Transverse colon (tissue), 4 donors: Measurements from ENCODE around the gene IDUA. TPM values are rescaled to one million over a fixed set of nuclear protein-coding genes. Genes with fewer than 3 reads are reported as not detected.

Experiments used
- DNase-seq: peaks from one replicate; pipeline ENCODE4 v3.0.0-alpha.2; 2019
- H3K27ac ChIP-seq, 4 donors: fragments of 200-600 bp; sonication (generic); 2 replicates each; pipeline ENCODE4 v1.5.1; 2016 to 2018; ENCODE audit warnings: inconsistent platforms in 4 of 4
- H3K27me3 ChIP-seq: fragments of 200-600 bp; sonication (generic); 2 replicates; pipeline ENCODE4 v1.5.1; 2017; ENCODE audit warnings: inconsistent platforms
- H3K36me3 ChIP-seq, 4 donors: fragments of 200-600 bp; sonication (generic); 2 replicates each; pipeline ENCODE4 v1.5.1; 2017 to 2019; ENCODE audit warnings: inconsistent platforms in 4 of 4
- H3K4me1 ChIP-seq, 4 donors: fragments of 200-600 bp; sonication (generic); 2 replicates each; pipeline ENCODE4 v1.5.1; 2017 to 2020; ENCODE audit warnings: inconsistent platforms in 4 of 4
- H3K4me3 ChIP-seq, 4 donors: fragments of 200-600 bp; sonication (generic); 1 replicate in 1 of 4; 2 replicates in 3 of 4; pipeline versions ENCODE4 v1.5.1 to v1.6.1; 2017 to 2019; ENCODE audit warnings: inconsistent platforms in 4 of 4
- H3K9me3 ChIP-seq, 2 donors: fragments of 200-600 bp; sonication (generic); 2 replicates each; pipeline ENCODE4 v1.5.1; 2017 to 2019; ENCODE audit warnings: inconsistent platforms in 2 of 2
- CTCF ChIP-seq, 5 experiments: fragments of 200-600 bp in 3 of 5; fragments of 450-650 bp in 2 of 5; sonication (generic) in 3 of 5; IDR thresholded peaks; 1 replicate in 2 of 5; 2 replicates in 3 of 5; pipeline ENCODE4 v1.5.1; 2016 to 2017; ENCODE audit warnings: antibody characterized with exemption in 5 of 5, inconsistent platforms in 3 of 5, mild to moderate bottlenecking in 2 of 5, moderate library complexity in 1 of 5
- EP300 ChIP-seq: sonication (generic); formaldehyde crosslinking; IDR thresholded peaks from one replicate; pipeline ENCODE4 v1.6.1; 2017; ENCODE audit warnings: antibody characterized with exemption, low read depth
- POLR2A ChIP-seq: fragments of 450-650 bp; IDR thresholded peaks from one replicate; pipeline ENCODE4 v1.6.1; 2016; ENCODE audit warnings: antibody characterized with exemption, mild to moderate bottlenecking, moderate library complexity
- POLR2AphosphoS5 ChIP-seq, 3 donors: sonication (generic); formaldehyde crosslinking; IDR thresholded peaks; one replicate each; pipeline ENCODE4 v1.6.1; 2016; ENCODE audit warnings: antibody characterized with exemption in 3 of 3
- WGBS, 2 donors: methylation state at CpG; one replicate each; pipeline ENCODE4 v1.1.5; 2018; ENCODE audit warnings: low coverage in 1 of 2; 5-methylcytosine and 5-hydroxymethylcytosine counted together
- in situ Hi-C, 4 donors: fragments of 200-750 bp; cut with MboI; loops; one replicate each; pipeline versions ENCODE4 v1.15.0 to v1.15.1; 2017; ENCODE audit warnings: low sequenced_read_pairs in 3 of 4, low pct_ligation_motif_present in 1 of 4, low pct_unique_long_range_greater_than_20kb in 1 of 4
- intact Hi-C: fragments of 100-400 bp; cut with DNase I; formaldehyde crosslinking; loops from one replicate; pipeline ENCODE4 v1.15.1; 2023; ENCODE audit warnings: low total_unique reads
- total RNA-seq, 4 donors: library from RNA; depleted of rRNA; stranded (reverse); fragments of >200 nt; gene quantifications; one replicate each; pipeline ENCODE4 v1.1.0, GENCODE V29; 2016

The IDUA gene
- total RNA-seq, 4 donors from 2014 or later = 25.9 to 78.6 (median 40.4) TPM

GRCh38 chr4:949656-950055 is 37.2 kb upstream of the IDUA start:
- intact Hi-C loops = no loop called here
- DNase-seq = no peak
- in situ Hi-C loops = no loop called here
- no peaks in the 10 kb centered on the region for H3K27me3 ChIP-seq
- no peak for TF ChIP-seq POLR2A
- TF ChIP-seq POLR2AphosphoS5 (IDR thresholded peaks at IDR 0.05) = no peak
- TF ChIP-seq CTCF (IDR thresholded peaks at IDR 0.05) = no peak
- no peak for TF ChIP-seq EP300
- H3K4me3 ChIP-seq = no peak overlapping the region
- no peak overlapping the region for H3K27ac ChIP-seq
- H3K4me1 ChIP-seq = no peaks in the 10 kb centered on the region
- no peaks in the 10 kb centered on the region for H3K9me3 ChIP-seq
- H3K36me3 ChIP-seq = peaks cover 0 to 5% (median 0%) of the 10 kb centered on the region in 4 donors
- 91% methylated on average over 20 of the region's 20 CpGs; no CpG with 5 or more reads in 1 of the 2 donors for WGBS, 2 donors

- no peaks in the 10 kb centered on the region for H3K4me1 ChIP-seq
- in situ Hi-C loops = no loop called here
- 90 to 100% methylated on average over 5 to 30 of the region's 30 CpGs for WGBS, 2 donors
Observed at GRCh38 chr4:950136-951020, 36.5 kb upstream of the IDUA start.

GRCh38 chr4:951186-951585 is 35.7 kb upstream of the IDUA start:
- WGBS, 2 donors = 69 to 80% methylated on average over 1 to 6 of the region's 7 CpGs
- H3K36me3 ChIP-seq = peaks cover 0 to 5% (median 0%) of the 10 kb centered on the region in 4 donors

More at GRCh38 chr4:950136-951020, 36.5 kb upstream of the IDUA start:
- no peak for TF ChIP-seq POLR2AphosphoS5 (IDR thresholded peaks at IDR 0.05)
- no peak for TF ChIP-seq CTCF (IDR thresholded peaks at IDR 0.05)
- TF ChIP-seq POLR2A = no peak
- TF ChIP-seq EP300 = no peak
- no peaks in the 10 kb centered on the region for H3K27me3 ChIP-seq
- H3K36me3 ChIP-seq = peaks cover 0 to 5% (median 0%) of the 10 kb centered on the region in 4 donors
- DNase-seq = no peak
- H3K27ac ChIP-seq = no peak overlapping the region
- H3K4me3 ChIP-seq = no peak overlapping the region
- intact Hi-C loops = no loop called here
- H3K9me3 ChIP-seq = no peaks in the 10 kb centered on the region

More at GRCh38 chr4:951186-951585, 35.7 kb upstream of the IDUA start:
- Histone ChIP-seq H3K27ac (no peak overlapping the region), H3K4me3 (no peak overlapping the region), H3K9me3 (no peaks in the 10 kb centered on the region), H3K27me3 (no peaks in the 10 kb centered on the region), H3K4me1 (no peaks in the 10 kb centered on the region)
- in situ Hi-C loops (no loop called here), intact Hi-C loops (no loop called here)
- no peak for DNase-seq
- no peak for TF ChIP-seq CTCF (IDR thresholded peaks at IDR 0.05)
- TF ChIP-seq EP300 = no peak
- no peak for TF ChIP-seq POLR2AphosphoS5 (IDR thresholded peaks at IDR 0.05)
- no peak for TF ChIP-seq POLR2A
